H1 (cell line): Measurements from ENCODE around the gene MRPL11. TPM values are rescaled to one million over a fixed set of nuclear protein-coding genes. Genes with fewer than 3 reads are reported as not detected.
A peak's percentile ranks its signal among the peaks of the same experiment; 100 is the strongest.

ENCODE experiments used
- ASH2L ChIP-seq: fragments of 200-600, 300-600 bp; sonication (generic); IDR thresholded peaks from one replicate; pipeline ENCODE4 v1.7.1; 2017; ENCODE audit warnings: low read length
- ATF2 ChIP-seq: IDR thresholded peaks from 2 replicates; pipeline ENCODE4 v1.6.1; 2012; ENCODE audit warnings: low read length, inconsistent platforms
- ATF3 ChIP-seq: IDR thresholded peaks from 2 replicates; pipeline ENCODE4 v1.6.1; 2011; ENCODE audit warnings: low read depth, mild to moderate bottlenecking, low read length; ENCODE audit not compliant: insufficient read depth
- BCL11A ChIP-seq, 2 experiments: IDR thresholded peaks; one replicate each; pipeline ENCODE4 v1.6.1; 2011; ENCODE audit warnings: low read depth in 2 of 2, low read length in 2 of 2, mild to moderate bottlenecking in 2 of 2
- BRCA1 ChIP-seq: IDR thresholded peaks from 2 replicates; pipeline ENCODE4 v1.6.1; 2012; ENCODE audit warnings: low read depth, low read length, improper control_type of control experiment
- CHD2 ChIP-seq: IDR thresholded peaks from 2 replicates; pipeline ENCODE4 v1.6.1; 2012; ENCODE audit warnings: low read length, improper control_type of control experiment
- CTCF ChIP-seq, 3 experiments: IDR thresholded peaks; 1 replicate in 2 of 3; 2 replicates in 1 of 3; pipeline versions ENCODE4 v1.5.1 to v1.6.1; 2011; ENCODE audit warnings: low read length in 3 of 3, mild to moderate bottlenecking in 3 of 3, inconsistent platforms in 2 of 3, low read depth in 1 of 3, moderate library complexity in 1 of 3; ENCODE audit not compliant: insufficient read depth in 1 of 3; ENCODE audit errors: control extremely low read depth in 1 of 3
- E2F6 ChIP-seq: IDR thresholded peaks from 2 replicates; pipeline ENCODE4 v1.6.1; 2012; ENCODE audit warnings: inconsistent platforms
- EGR1 ChIP-seq: IDR thresholded peaks from 2 replicates; pipeline ENCODE4 v1.6.1; 2011; ENCODE audit warnings: low read depth, low read length, borderline replicate concordance
- HDAC6 ChIP-seq: IDR thresholded peaks from one replicate; pipeline ENCODE4 v1.7.1; 2012; ENCODE audit warnings: low read depth, mild to moderate bottlenecking, inconsistent platforms, low read length, moderate library complexity
- KDM4A ChIP-seq: IDR thresholded peaks from one replicate; pipeline ENCODE4 v1.7.1; 2012; ENCODE audit warnings: low read depth, mild to moderate bottlenecking, moderate library complexity, low read length, inconsistent platforms; ENCODE audit not compliant: severe bottlenecking
- NANOG ChIP-seq: IDR thresholded peaks from 2 replicates; pipeline ENCODE4 v1.6.1; 2011; ENCODE audit warnings: low read length, low read depth, mild to moderate bottlenecking, inconsistent platforms; ENCODE audit not compliant: insufficient read depth, poor library complexity, severe bottlenecking
- NRF1 ChIP-seq: IDR thresholded peaks from 2 replicates; pipeline ENCODE4 v1.6.1; 2011; ENCODE audit warnings: mild to moderate bottlenecking, low read depth, low read length, improper control_type of control experiment
- SP2 ChIP-seq: IDR thresholded peaks from 2 replicates; pipeline ENCODE4 v1.6.1; 2012; ENCODE audit warnings: mild to moderate bottlenecking, low read length, inconsistent platforms
- SRF ChIP-seq: IDR thresholded peaks from 2 replicates; pipeline ENCODE4 v1.6.1; 2011; ENCODE audit warnings: mild to moderate bottlenecking, low read depth, low read length, moderate library complexity
- TAF1 ChIP-seq: IDR thresholded peaks from 2 replicates; pipeline ENCODE4 v1.6.1; 2011; ENCODE audit warnings: mild to moderate bottlenecking, low read depth, low read length
- TAF7 ChIP-seq: optimal IDR thresholded peaks from 2 replicates; pipeline ENCODE3; 2011; ENCODE audit warnings: low read depth, mild to moderate bottlenecking, inconsistent platforms, low read length, moderate library complexity, borderline replicate concordance
- TBP ChIP-seq: IDR thresholded peaks from 2 replicates; pipeline ENCODE4 v1.6.1; 2011; ENCODE audit warnings: low read depth, low read length, improper control_type of control experiment
- polyA plus RNA-seq, 7 experiments: library from polyadenylated mRNA; depleted of rRNA in 3 of 7; stranded (reverse) in 5 of 7; unstranded in 2 of 7; fragments of >200 nt in 5 of 7; fragments of 200-250 nt in 2 of 7; gene quantifications; 1 replicate in 5 of 7; 2 replicates in 1 of 7; 4 replicates in 1 of 7; pipeline versions ENCODE4 v1.2.1 to v1.2.3, GENCODE V29; 2011 to 2013; ENCODE audit warnings: missing spikeins in 2 of 7, mixed read lengths in 2 of 7
- total RNA-seq: library from RNA; stranded (reverse); fragmentation: NEBNext Ultra II Directional; extraction: Animal tissue kit (Norgen Biotek cat#: 25700); gene quantifications from 2 replicates; pipeline ENCODE4 v1.2.1, GENCODE V29; 2021

MRPL11 gene
- total and polyA plus RNA-seq, 2 of the 8 experiments (the other 6 are each of a cell fraction or from before 2014, with no cell fraction given), result 105 to 141 TPM

- TF ChIP-seq CTCF (IDR thresholded peaks at IDR 0.05; ENCODE audit: control extremely low read depth in 1 of 3, insufficient read depth in 1 of 3, low read depth in 1 of 3, low read length in 3 of 3) (peak; percentile 99 to 100 (median 100)), EGR1 (0 out of 2 replicates have a peak, but pooled peaks have one; percentile 16), BCL11A (IDR thresholded peaks at IDR 0.05; ENCODE audit: low read depth in 2 of 2, low read length in 2 of 2) (no peak), ATF3 (peak; percentile 68; the same call in 1 of the 2 replicates), BRCA1 (0 out of 2 replicates have a peak, but pooled peaks have one; percentile 11), SP2 (no peak), E2F6 (peak; percentile 43; the same call in 1 of the 2 replicates), NANOG (peak; percentile 10), ATF2 (0 out of 2 replicates have a peak, but pooled peaks have one; percentile 30), SRF (peak; percentile 97), TAF1 (peak; percentile 67; the same call in 1 of the 2 replicates), HDAC6 (no peak), CHD2 (peak; percentile 14; the same call in 1 of the 2 replicates), TAF7 (peak; percentile 59), TBP (peak; percentile 66; the same call in 1 of the 2 replicates), KDM4A (peak; percentile 61), ASH2L (peak; percentile 85), NRF1 (peak; percentile 19; the same call in 1 of the 2 replicates)
These were observed 30.0 kb downstream of the MRPL11 start (continued) for GRCh38 chr11:66408488-66409214.
